Upper lobe of left lung (tissue), 6 donors: ENCODE data around the gene LDAH. TPM values are rescaled to one million over a fixed set of nuclear protein-coding genes. Genes with fewer than 3 reads are reported as not detected.

Experiments
- ATAC-seq, 2 donors: fragments of 200-7000 bp; cut with Tn5 transposase; one replicate each; pipeline ENCODE4 v1.9.1; 2022; ENCODE audit warnings: mild to moderate bottlenecking in 2 of 2, moderate library complexity in 2 of 2; ENCODE audit not compliant: low FRiP score in 2 of 2
- DNase-seq, 2 donors: peaks; one replicate each; pipeline ENCODE4 v3.0.0-alpha.2; 2019 to 2020
- H3K27ac ChIP-seq, 4 donors: fragments of 200-600 bp; sonication (generic); one replicate each; pipeline ENCODE4 v1.5.1; 2016 to 2019
- H3K27me3 ChIP-seq, 4 donors: fragments of 200-600 bp; sonication (generic); one replicate each; pipeline ENCODE4 v1.5.1; 2017 to 2019
- H3K36me3 ChIP-seq, 4 donors: fragments of 200-600 bp; sonication (generic); one replicate each; pipeline ENCODE4 v1.5.1; 2016 to 2019
- H3K4me1 ChIP-seq, 4 donors: fragments of 200-600 bp; sonication (generic); one replicate each; pipeline ENCODE4 v1.5.1; 2018 to 2019
- H3K4me3 ChIP-seq, 4 donors: fragments of 200-600 bp; sonication (generic); one replicate each; pipeline ENCODE4 v1.5.1; 2017 to 2019; ENCODE audit warnings: mild to moderate bottlenecking in 2 of 4, moderate library complexity in 1 of 4
- H3K9me3 ChIP-seq, 4 donors: fragments of 200-600 bp; sonication (generic); one replicate each; pipeline ENCODE4 v1.5.1; 2018 to 2019
- EP300 ChIP-seq, 4 donors: sonication (generic); formaldehyde crosslinking; IDR thresholded peaks; one replicate each; pipeline ENCODE4 v1.5.1; 2017; ENCODE audit warnings: antibody characterized with exemption in 4 of 4, control low read depth in 2 of 4
- POLR2A ChIP-seq, 4 donors: fragments of 450-650 bp; IDR thresholded peaks; one replicate each; pipeline ENCODE4 v1.5.1; 2016 to 2017; ENCODE audit warnings: antibody characterized with exemption in 4 of 4, mild to moderate bottlenecking in 2 of 4
- POLR2AphosphoS5 ChIP-seq, 2 donors: sonication (generic); formaldehyde crosslinking; IDR thresholded peaks; one replicate each; pipeline ENCODE4 v1.5.1; 2017; ENCODE audit warnings: antibody characterized with exemption in 2 of 2
- WGBS, 2 donors: methylation state at CpG; one replicate each; pipeline ENCODE4 v1.1.5; 2017 to 2018; 5-methylcytosine and 5-hydroxymethylcytosine counted together
- total RNA-seq, 6 donors: library from RNA; depleted of rRNA in 4 of 6; stranded (reverse); fragments of >200 nt in 4 of 6; gene quantifications; one replicate each; pipeline versions ENCODE4 v1.1.0 to v1.2.1, GENCODE V29; 2016 to 2021
- TF ChIP-seq, protein P1 (sequence below), 6 experiments: fragments of 450-650 bp in 4 of 6; fragments of 200-600 bp in 2 of 6; sonication (generic) in 2 of 6; IDR thresholded peaks; one replicate each; pipeline ENCODE4 v1.5.1; 2016 to 2019; ENCODE audit warnings: antibody characterized with exemption in 6 of 6
- donor health status: DM: no; HTN: no; CAD: no; lungs with moderate emphysema.
- donor health status: DM: no; HTN: yes; CAD: no; lungs with severe emphysema.

The LDAH gene
- total RNA-seq, 6 donors from 2014 or later: 7.3 to 18.9 (median 13.0) TPM

DNA sequence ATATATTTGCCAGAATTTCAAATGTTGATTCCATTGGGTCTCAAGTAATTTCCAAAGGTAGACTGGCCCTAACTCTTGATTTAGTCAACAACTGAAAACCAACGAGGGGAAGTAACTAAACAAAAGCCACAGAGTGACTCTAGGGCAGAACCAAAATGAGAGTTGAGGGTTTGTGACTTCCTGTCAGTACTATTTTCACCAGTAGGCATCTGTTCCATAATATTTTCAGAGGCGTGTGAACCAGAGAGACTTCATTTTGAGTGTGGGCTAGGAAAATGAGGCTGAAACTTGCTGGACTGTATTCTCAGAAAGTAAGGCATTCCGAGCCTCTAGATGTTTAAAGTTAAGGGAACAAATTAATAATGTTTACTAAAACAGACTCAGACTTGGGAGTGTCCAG is 85.4 kb downstream of the LDAH start:
- TF ChIP-seq EP300 (IDR thresholded peaks at IDR 0.05) (no peak), POLR2AphosphoS5 (IDR thresholded peaks at IDR 0.05) (no peak), POLR2A (IDR thresholded peaks at IDR 0.05) (no peak)
- TF ChIP-seq, protein P1, sequence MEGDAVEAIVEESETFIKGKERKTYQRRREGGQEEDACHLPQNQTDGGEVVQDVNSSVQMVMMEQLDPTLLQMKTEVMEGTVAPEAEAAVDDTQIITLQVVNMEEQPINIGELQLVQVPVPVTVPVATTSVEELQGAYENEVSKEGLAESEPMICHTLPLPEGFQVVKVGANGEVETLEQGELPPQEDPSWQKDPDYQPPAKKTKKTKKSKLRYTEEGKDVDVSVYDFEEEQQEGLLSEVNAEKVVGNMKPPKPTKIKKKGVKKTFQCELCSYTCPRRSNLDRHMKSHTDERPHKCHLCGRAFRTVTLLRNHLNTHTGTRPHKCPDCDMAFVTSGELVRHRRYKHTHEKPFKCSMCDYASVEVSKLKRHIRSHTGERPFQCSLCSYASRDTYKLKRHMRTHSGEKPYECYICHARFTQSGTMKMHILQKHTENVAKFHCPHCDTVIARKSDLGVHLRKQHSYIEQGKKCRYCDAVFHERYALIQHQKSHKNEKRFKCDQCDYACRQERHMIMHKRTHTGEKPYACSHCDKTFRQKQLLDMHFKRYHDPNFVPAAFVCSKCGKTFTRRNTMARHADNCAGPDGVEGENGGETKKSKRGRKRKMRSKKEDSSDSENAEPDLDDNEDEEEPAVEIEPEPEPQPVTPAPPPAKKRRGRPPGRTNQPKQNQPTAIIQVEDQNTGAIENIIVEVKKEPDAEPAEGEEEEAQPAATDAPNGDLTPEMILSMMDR (IDR thresholded peaks at IDR 0.05): no peak
- Histone ChIP-seq H3K27ac (no peak overlapping the region), H3K36me3 (no peaks in the 10 kb centered on the region), H3K4me3 (no peak overlapping the region), H3K9me3 (no peaks in the 10 kb centered on the region), H3K4me1 (no peaks in the 10 kb centered on the region), H3K27me3 (no peaks in the 10 kb centered on the region)
- 65% methylated on average over 3 of the region's 3 CpGs for WGBS, 2 donors
- ATAC-seq (no peak), DNase-seq (no peak)

DNA sequence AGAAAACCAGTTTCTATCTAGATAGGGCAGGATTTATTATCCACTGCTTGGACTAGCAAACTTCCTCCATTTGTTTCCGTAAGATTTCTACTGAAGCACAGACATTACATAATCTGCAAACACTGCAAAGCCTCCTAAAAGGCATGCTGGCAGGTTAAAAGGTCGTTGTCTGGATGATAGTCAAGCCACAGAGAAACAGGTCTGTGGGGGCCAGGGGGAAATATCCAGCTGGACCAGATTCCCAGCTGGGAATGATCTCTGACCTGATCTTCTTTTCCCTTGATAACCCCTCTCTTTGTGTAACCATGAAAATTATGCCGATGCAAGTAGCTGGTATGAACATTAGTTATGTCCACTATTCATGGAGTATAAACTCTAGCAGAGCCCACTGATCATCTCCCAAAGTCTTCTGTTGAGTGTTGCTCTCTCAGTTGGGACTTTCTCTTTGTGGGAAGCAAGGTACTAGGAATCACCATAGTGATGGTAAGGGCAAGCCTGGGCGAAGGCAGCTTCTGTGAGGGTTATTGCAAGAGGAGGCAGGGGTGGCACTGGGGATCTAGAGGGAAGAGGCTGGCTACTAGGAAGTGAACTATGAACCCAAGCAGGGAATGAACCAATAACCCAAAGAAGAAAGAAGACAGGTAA is 94.7 kb downstream of the LDAH start:
- DNase-seq (peak in 1 of 2 donors; percentile 35), ATAC-seq (peak; percentile 26 to 36)
- Histone ChIP-seq H3K4me1 (peaks cover 7 to 11% (median 9%) of the 10 kb centered on the region in 4 donors), H3K4me3 (no peak overlapping the region), H3K27ac (peak overlapping the region in 1 of 4 donors; percentile 24), H3K27me3 (no peaks in the 10 kb centered on the region), H3K36me3 (no peaks in the 10 kb centered on the region), H3K9me3 (no peaks in the 10 kb centered on the region)
- TF ChIP-seq, protein P1 (IDR thresholded peaks at IDR 0.05): no peak
- TF ChIP-seq POLR2A (IDR thresholded peaks at IDR 0.05) (no peak), EP300 (IDR thresholded peaks at IDR 0.05) (no peak), POLR2AphosphoS5 (IDR thresholded peaks at IDR 0.05) (no peak)
- 29 to 38% methylated on average over 4 of the region's 4 CpGs for WGBS, 2 donors

DNA sequence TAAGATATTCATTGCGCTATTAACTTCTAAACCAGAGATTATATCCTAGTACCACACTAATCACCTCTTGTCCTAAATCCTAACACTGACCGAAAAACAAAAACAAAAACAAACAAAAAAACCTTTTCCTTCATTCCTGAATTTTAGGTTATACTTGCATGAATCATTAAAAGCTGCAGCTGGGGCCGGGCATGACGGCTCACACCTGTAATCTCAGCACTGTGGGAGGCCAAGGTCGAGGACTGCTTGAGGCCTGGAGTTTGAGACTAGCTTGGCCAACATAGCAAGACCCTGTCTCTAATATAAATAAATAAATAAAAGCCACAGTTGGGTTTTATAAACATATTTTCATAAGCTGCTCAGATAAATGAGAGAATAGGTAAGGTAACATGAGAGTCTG is 96.0 kb downstream of the LDAH start:
- DNase-seq (no peak), ATAC-seq (no peak)
- Histone ChIP-seq H3K27me3 (no peaks in the 10 kb centered on the region), H3K4me3 (no peak overlapping the region), H3K4me1 (peaks cover 7 to 11% (median 9%) of the 10 kb centered on the region in 4 donors), H3K9me3 (no peaks in the 10 kb centered on the region), H3K27ac (no peak overlapping the region), H3K36me3 (no peaks in the 10 kb centered on the region)
- TF ChIP-seq, protein P1 (IDR thresholded peaks at IDR 0.05): no peak
- TF ChIP-seq EP300 (IDR thresholded peaks at IDR 0.05) (no peak), POLR2AphosphoS5 (IDR thresholded peaks at IDR 0.05) (no peak), POLR2A (IDR thresholded peaks at IDR 0.05) (no peak)
- WGBS, 2 donors: 96 to 98% methylated on average over 5 of the region's 5 CpGs

DNA sequence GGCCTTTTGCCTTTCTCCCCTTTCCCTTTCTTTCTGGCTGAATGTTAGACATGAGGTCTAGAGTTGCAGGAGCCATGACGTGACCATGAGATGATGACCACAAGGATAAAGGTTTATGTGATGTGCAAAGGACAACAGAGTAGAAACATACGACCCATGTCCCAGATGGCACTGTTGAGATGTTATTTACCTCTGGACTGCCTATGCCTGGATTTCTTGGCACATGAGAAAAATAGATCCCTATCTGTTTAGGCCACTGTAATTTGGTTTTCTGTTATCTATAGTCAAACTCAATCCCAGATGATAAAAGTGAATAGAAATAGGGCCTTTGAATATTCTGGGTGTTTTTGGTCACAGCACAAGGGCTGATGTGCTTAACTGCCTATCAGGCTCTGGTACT is 97.1 kb downstream of the LDAH start:
- Histone ChIP-seq H3K4me3 (no peak overlapping the region), H3K4me1 (peaks cover 7 to 11% (median 9%) of the 10 kb centered on the region in 4 donors), H3K9me3 (no peaks in the 10 kb centered on the region), H3K27ac (no peak overlapping the region), H3K27me3 (no peaks in the 10 kb centered on the region), H3K36me3 (no peaks in the 10 kb centered on the region)
- WGBS, 2 donors: 97 to 98% methylated on average over 2 of the region's 2 CpGs
- DNase-seq: no peak
- TF ChIP-seq EP300 (IDR thresholded peaks at IDR 0.05) (no peak), POLR2A (IDR thresholded peaks at IDR 0.05) (no peak), POLR2AphosphoS5 (IDR thresholded peaks at IDR 0.05) (no peak)
- TF ChIP-seq, protein P1 (IDR thresholded peaks at IDR 0.05): no peak
- ATAC-seq: no peak

DNA sequence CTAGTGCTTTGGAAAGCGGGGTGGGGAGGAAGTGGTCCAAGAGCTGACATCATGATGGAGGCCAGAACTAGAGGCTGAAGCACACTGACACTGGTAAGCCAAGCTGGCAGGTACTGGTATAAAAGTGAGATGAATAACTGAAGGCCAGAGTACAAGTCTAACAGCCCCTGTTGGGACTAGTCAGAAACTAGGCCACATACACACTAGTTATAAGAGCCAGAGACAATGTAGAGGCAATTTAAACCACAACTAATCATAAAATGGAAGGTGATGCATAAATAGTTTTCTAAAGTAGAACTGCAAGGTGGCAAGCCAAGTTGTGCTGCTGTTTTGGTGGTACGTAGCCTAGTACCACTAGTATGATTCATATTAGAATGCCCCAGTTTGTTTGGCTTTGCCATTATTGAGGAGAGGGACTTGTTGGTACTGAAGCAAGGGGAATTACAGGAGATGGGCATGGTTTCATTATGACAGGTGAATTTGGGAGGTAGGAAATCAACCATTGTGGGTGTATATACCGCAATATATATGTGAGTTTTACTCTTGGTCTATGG is 98.3 kb downstream of the LDAH start:
- ATAC-seq: no peak
- no peaks in the 10 kb centered on the region for H3K36me3 ChIP-seq
- H3K4me1 ChIP-seq: peaks cover 7 to 11% (median 9%) of the 10 kb centered on the region in 4 donors
- no peaks in the 10 kb centered on the region for H3K9me3 ChIP-seq
- 97 to 98% methylated on average over 3 of the region's 3 CpGs for WGBS, 2 donors
- TF ChIP-seq, protein P1 (IDR thresholded peaks at IDR 0.05): no peak
- TF ChIP-seq POLR2AphosphoS5 (IDR thresholded peaks at IDR 0.05): no peak
- no peak overlapping the region for H3K4me3 ChIP-seq
- no peak overlapping the region for H3K27ac ChIP-seq
- DNase-seq: no peak
- H3K27me3 ChIP-seq: no peaks in the 10 kb centered on the region
